Measurements from ENCODE around the gene ZFP57. TPM values are rescaled to one million over a fixed set of nuclear protein-coding genes. Genes with fewer than 3 reads are reported as not detected.
"Not testable (repeated sequence)": the region's sequence is repeated elsewhere in the genome, so short reads cannot be mapped to it uniquely, and the experiment has no call there.

Gene ZFP57
- total RNA-seq, 3 donors from 2014 or later (not counting 1 experiment from before 2014, with no cell fraction given), result 2.9 to 12.8 TPM; not detected in 1

DNA sequence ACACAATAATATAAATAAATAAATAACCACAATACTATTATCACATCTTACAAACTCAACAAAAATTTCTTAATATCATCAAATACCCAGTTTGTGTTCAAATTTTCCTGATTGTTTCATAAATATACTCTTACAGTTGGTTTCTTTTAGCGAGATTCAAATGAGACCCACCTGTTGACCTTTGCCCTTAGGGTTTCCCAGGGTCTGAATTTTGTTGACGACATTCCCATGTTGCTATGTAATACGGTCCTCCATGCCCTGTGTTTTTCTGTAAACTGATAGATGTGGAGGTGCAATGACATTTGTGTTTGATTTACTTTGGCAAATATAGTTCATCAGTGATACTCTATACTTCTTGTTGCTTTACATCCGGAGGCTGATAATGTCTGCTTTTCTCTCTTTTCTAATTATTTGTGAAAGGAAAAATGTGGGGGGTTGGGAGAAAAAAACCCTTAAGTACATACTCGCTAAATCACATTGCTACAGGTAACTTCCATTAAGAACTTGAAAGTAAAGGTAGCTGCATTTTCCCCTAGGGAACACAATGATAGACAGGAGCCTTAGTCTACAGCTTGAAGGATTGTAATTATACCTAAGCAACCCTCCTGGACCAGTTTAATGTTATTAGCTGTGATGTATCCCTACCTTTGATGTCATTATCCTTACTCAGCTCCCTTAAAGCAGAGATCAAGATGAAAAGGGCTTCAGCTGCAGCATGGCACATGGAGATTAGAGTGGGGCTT, 17.5 kb downstream of the ZFP57 start:
- H3K27ac ChIP-seq (ENCODE audit: low read length), result no peak overlapping the region
- H3K36me3 ChIP-seq (ENCODE audit: control insufficient read depth, insufficient read depth, low read length), result no peaks in the 10 kb centered on the region
- WGBS (ENCODE audit: insufficient coverage), result 90% methylated on average over 3 of the region's 5 CpGs
- no peaks in the 10 kb centered on the region for H3K4me1 Mint-ChIP-seq
- DNase-seq (no peak), ATAC-seq (no peak)
- no peaks in the 10 kb centered on the region for H3K9me3 ChIP-seq (ENCODE audit: control insufficient read depth, insufficient read depth, low read length)
- no peak overlapping the region for H3K4me3 Mint-ChIP-seq
- H3K27me3 Mint-ChIP-seq (ENCODE audit: low read depth in 2 of 2), result peaks cover 29 to 38% of the 10 kb centered on the region in 2 donors
- H3K27ac Mint-ChIP-seq, result no peak overlapping the region
- intact Hi-C loops (cut with micrococcal nuclease), result no loop called here
- no peak overlapping the region for H3K4me3 ChIP-seq (ENCODE audit: low read length)
- H3K4me1 ChIP-seq (ENCODE audit: control insufficient read depth, insufficient read depth, low read length), result no peaks in the 10 kb centered on the region
- peaks cover 2% of the 10 kb centered on the region for H3K27me3 ChIP-seq (ENCODE audit: control insufficient read depth, insufficient read depth, low read length)
- no peaks in the 10 kb centered on the region for H3K36me3 Mint-ChIP-seq
- no peaks in the 10 kb centered on the region for H3K9me3 Mint-ChIP-seq
- TF ChIP-seq, protein P1, sequence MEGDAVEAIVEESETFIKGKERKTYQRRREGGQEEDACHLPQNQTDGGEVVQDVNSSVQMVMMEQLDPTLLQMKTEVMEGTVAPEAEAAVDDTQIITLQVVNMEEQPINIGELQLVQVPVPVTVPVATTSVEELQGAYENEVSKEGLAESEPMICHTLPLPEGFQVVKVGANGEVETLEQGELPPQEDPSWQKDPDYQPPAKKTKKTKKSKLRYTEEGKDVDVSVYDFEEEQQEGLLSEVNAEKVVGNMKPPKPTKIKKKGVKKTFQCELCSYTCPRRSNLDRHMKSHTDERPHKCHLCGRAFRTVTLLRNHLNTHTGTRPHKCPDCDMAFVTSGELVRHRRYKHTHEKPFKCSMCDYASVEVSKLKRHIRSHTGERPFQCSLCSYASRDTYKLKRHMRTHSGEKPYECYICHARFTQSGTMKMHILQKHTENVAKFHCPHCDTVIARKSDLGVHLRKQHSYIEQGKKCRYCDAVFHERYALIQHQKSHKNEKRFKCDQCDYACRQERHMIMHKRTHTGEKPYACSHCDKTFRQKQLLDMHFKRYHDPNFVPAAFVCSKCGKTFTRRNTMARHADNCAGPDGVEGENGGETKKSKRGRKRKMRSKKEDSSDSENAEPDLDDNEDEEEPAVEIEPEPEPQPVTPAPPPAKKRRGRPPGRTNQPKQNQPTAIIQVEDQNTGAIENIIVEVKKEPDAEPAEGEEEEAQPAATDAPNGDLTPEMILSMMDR (IDR thresholded peaks at IDR 0.05), result no peak

DNA sequence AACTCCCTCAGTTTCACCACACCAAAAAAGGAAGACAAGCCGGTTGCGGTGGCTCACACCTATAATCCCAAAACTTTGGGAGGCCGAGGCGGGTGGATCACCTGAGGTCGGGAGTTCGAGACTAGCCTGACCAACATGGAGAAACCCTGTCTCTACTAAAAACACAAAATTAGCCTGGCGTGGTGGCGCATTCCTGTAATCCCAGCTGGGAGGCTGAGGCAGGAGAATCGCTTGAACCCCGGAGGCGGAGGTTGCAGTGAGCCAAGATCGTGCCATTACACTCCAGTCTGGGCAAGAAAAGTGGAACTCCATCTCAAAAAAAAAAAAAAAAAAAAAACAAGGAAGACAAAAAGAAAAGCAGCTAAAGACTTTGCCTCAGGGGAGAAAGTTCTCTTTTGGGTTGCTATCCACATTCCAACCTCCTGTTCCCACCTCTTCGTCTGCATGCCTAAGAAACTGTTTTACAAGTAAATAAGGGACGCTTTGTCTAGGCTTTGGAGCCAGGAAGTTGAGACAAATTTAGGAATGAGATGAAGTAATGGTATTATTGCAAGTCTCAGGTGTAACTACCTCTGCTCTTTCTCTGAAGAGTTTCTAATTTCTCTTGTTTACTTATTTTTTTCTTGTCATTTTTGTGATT, 19.3 kb downstream of the ZFP57 start:
- H3K27me3 ChIP-seq (ENCODE audit: control insufficient read depth, insufficient read depth, low read length); H3K4me3 ChIP-seq (ENCODE audit: low read length); DNase-seq; H3K4me1 Mint-ChIP-seq; H3K36me3 ChIP-seq (ENCODE audit: control insufficient read depth, insufficient read depth, low read length); H3K27ac ChIP-seq (ENCODE audit: low read length); H3K27ac Mint-ChIP-seq; ATAC-seq; intact Hi-C loops (cut with micrococcal nuclease); H3K4me3 Mint-ChIP-seq; H3K9me3 Mint-ChIP-seq; H3K9me3 ChIP-seq (ENCODE audit: control insufficient read depth, insufficient read depth, low read length); H3K4me1 ChIP-seq (ENCODE audit: control insufficient read depth, insufficient read depth, low read length); H3K36me3 Mint-ChIP-seq: not testable (repeated sequence)
- peaks cover 23 to 34% of the 10 kb centered on the region in 2 donors for H3K27me3 Mint-ChIP-seq (ENCODE audit: low read depth in 2 of 2)
- 56% methylated on average over 13 of the region's 14 CpGs for WGBS (ENCODE audit: insufficient coverage)

DNA sequence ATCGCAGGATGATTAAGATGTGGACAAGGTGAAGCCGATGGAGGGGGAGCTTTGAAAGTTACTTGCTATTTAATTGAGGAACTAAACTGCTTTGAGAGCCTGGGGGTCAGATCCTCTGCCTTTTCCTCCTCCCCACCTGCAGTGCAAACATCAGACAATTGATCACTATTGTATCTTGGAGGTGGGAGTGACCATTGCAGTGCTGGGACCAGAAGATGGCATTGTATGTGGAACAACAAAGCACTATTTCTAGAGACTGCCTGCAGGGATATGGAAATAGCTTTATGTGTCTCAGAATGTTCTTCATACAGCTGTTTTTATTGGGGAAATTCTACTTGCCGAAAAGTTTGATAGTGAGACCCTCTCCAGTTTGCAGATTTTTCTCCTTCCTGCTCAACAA, 19.9 kb downstream of the ZFP57 start:
- Mint-ChIP-seq H3K9me3 (no peaks in the 10 kb centered on the region), H3K27ac (no peak overlapping the region), H3K36me3 (no peaks in the 10 kb centered on the region), H3K4me1 (no peaks in the 10 kb centered on the region), H3K27me3 (ENCODE audit: low read depth in 2 of 2) (peaks cover 23 to 36% of the 10 kb centered on the region in 2 donors), H3K4me3 (no peak overlapping the region)
- no peaks in the 10 kb centered on the region for H3K9me3 ChIP-seq (ENCODE audit: control insufficient read depth, insufficient read depth, low read length)
- no peak overlapping the region for H3K27ac ChIP-seq (ENCODE audit: low read length)
- intact Hi-C loops (cut with micrococcal nuclease), result no loop called here
- H3K4me3 ChIP-seq (ENCODE audit: low read length), result no peak overlapping the region
- TF ChIP-seq, protein P1 (IDR thresholded peaks at IDR 0.05), result no peak
- WGBS (ENCODE audit: insufficient coverage), result 94% methylated on average over 3 of the region's 3 CpGs
- H3K4me1 ChIP-seq (ENCODE audit: control insufficient read depth, insufficient read depth, low read length), result no peaks in the 10 kb centered on the region
- ATAC-seq, result no peak
- H3K27me3 ChIP-seq (ENCODE audit: control insufficient read depth, insufficient read depth, low read length), result peaks cover 2% of the 10 kb centered on the region
- DNase-seq, result no peak
- H3K36me3 ChIP-seq (ENCODE audit: control insufficient read depth, insufficient read depth, low read length), result no peaks in the 10 kb centered on the region

DNA sequence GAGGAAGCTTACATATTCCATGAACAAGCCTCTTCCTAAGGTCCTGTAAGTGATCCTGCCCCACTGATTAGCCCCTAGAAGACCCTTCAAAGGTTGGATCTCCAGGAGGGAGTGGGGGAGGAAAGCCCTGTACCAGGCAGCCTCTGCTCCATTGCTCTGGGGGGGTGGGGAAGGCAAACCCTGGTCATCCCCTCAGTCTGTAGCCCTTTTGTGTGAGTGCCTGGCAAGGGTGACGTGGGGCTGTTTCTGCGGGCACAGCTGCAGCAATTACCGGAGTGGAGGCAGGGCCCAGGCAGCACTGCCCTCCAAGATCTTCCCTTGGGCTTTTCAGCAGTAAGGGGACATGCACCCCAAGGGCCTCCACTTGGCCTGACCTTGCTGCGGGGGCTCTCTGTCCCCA, 24.2 kb downstream of the ZFP57 start, which contains the start of gene MOG:
MOG (plus strand) TSS at position 295 of the 400 bp plus-strand sequence. CDS start 118 bp downstream, outside the sequence.
- intact Hi-C loops (cut with micrococcal nuclease), result no loop called here
- TF ChIP-seq, protein P1 (IDR thresholded peaks at IDR 0.05), result no peak
- peaks cover under 1 to 1% of the 10 kb centered on the region in 2 donors for H3K4me1 Mint-ChIP-seq
- no peak within 1 kb of the TSS for H3K4me3 Mint-ChIP-seq
- no peaks in the 10 kb centered on the region for H3K9me3 Mint-ChIP-seq
- H3K4me1 ChIP-seq (ENCODE audit: control insufficient read depth, insufficient read depth, low read length), result no peaks in the 10 kb centered on the region
- H3K27ac ChIP-seq (ENCODE audit: low read length), result no peak within 1 kb of the TSS
- H3K9me3 ChIP-seq (ENCODE audit: control insufficient read depth, insufficient read depth, low read length), result no peaks in the 10 kb centered on the region
- peaks cover 2% of the 10 kb centered on the region for H3K27me3 ChIP-seq (ENCODE audit: control insufficient read depth, insufficient read depth, low read length)
- no peak within 1 kb of the TSS for H3K27ac Mint-ChIP-seq
- ATAC-seq (no peak), DNase-seq (no peak)
- H3K36me3 Mint-ChIP-seq, result no peaks in the 10 kb centered on the region
- no peak within 1 kb of the TSS for H3K4me3 ChIP-seq (ENCODE audit: low read length)
- WGBS (ENCODE audit: insufficient coverage), result 94% methylated on average over 4 of the region's 4 CpGs
- H3K36me3 ChIP-seq (ENCODE audit: control insufficient read depth, insufficient read depth, low read length), result no peaks in the 10 kb centered on the region
- peaks cover 23 to 31% of the 10 kb centered on the region in 2 donors for H3K27me3 Mint-ChIP-seq (ENCODE audit: low read depth in 2 of 2)

Measured in natural killer cell (primary cell).